D341Med (cell line): ENCODE results near the gene DTL.
A peak's percentile ranks its signal among the peaks of the same experiment; 100 is the strongest.
"Not testable (repeated sequence)": the region's sequence is repeated elsewhere in the genome, so short reads cannot be mapped to it uniquely, and the experiment has no call there.

Source experiments
- DNase-seq: peaks from one replicate; pipeline ENCODE4 v3.0.0; 2012; ENCODE audit warnings: low spot score

Gene DTL

GRCh38 chr1:212035123-212035834 is at the start of gene DTL, which contains the start of gene INTS7:
TSS of gene DTL (plus strand) at chr1:212035748. CDS start at chr1:212035891, 143 bp downstream.
TSS of gene INTS7 (minus strand) at chr1:212035557. CDS start at chr1:212035437, 120 bp downstream.
- DNase-seq = peak; percentile 99

- DNase-seq = no peak
These were observed 48.8 kb upstream of the DTL start for GRCh38 chr1:211986628-211987254.

GRCh38 chr1:211991695-211992094 is 43.9 kb upstream of the DTL start:
- DNase-seq = no peak

- not testable (repeated sequence) for DNase-seq
These were observed 38.1 kb upstream of the DTL start for GRCh38 chr1:211997426-211997825.

- DNase-seq = peak; percentile 28
These were observed 33.0 kb upstream of the DTL start for GRCh38 chr1:212002536-212002935.

- no peak for DNase-seq
These were observed 30.5 kb upstream of the DTL start for GRCh38 chr1:212004895-212005608.

GRCh38 chr1:212007178-212007577 is 28.4 kb upstream of the DTL start:
- DNase-seq = no peak

- no peak for DNase-seq
These were observed 27.7 kb upstream of the DTL start for GRCh38 chr1:212007886-212008285.

GRCh38 chr1:212009561-212009960 is 26.0 kb upstream of the DTL start:
- DNase-seq = no peak

- no peak for DNase-seq
These were observed 25.5 kb upstream of the DTL start for GRCh38 chr1:212010004-212010403.

- peak; percentile 85 for DNase-seq
These were observed 23.4 kb upstream of the DTL start for GRCh38 chr1:212012034-212012740.

- no peak for DNase-seq
These were observed 21.9 kb upstream of the DTL start for GRCh38 chr1:212013672-212014071.

GRCh38 chr1:212020975-212021374 is 14.6 kb upstream of the DTL start:
- DNase-seq = no peak

- DNase-seq = no peak
These were observed 14.0 kb upstream of the DTL start for GRCh38 chr1:212021563-212021962.

GRCh38 chr1:212022908-212023307 is 12.6 kb upstream of the DTL start:
- not testable (repeated sequence) for DNase-seq

GRCh38 chr1:212024469-212025149 is 10.9 kb upstream of the DTL start:
- no peak for DNase-seq

- DNase-seq = not testable (repeated sequence)
These were observed 7.8 kb upstream of the DTL start for GRCh38 chr1:212027727-212028126.

- no peak for DNase-seq
These were observed 4.5 kb upstream of the DTL start for GRCh38 chr1:212030936-212031528.

- DNase-seq = peak; percentile 48
These were observed 929 bp upstream of the DTL start for GRCh38 chr1:212034516-212035122.

- no peak for DNase-seq
These were observed 472 bp downstream of the DTL start for GRCh38 chr1:212035835-212036605.
